OCI-LY3 (cell line): Measurements from ENCODE around the gene RHNO1.

Experiments
- CTCF ChIP-seq: fragments of 200-600, 300-600 bp; sonication (generic); IDR thresholded peaks from 2 replicates; pipeline ENCODE4 v1.5.1; 2014; ENCODE audit warnings: antibody characterized with exemption, low read length, low read depth
- EZH2phosphoT487 ChIP-seq: fragments of 200-600 bp; shearing (Covaris generic); IDR thresholded peaks from 2 replicates; pipeline ENCODE4 v1.6.1; 2018; ENCODE audit warnings: antibody characterized with exemption, mixed run types, low read depth

GRCh38 chr12:2855546-2855945 lies 21.5 kb upstream of the RHNO1 start:
- TF ChIP-seq CTCF (no peak), EZH2phosphoT487 (no peak)
